ENCODE results near the gene MSH4.

GRCh38 chr1:75811211-75811981 is 14.7 kb downstream of the MSH4 start:
- no peak for TF ChIP-seq CTCF (conservative IDR thresholded peaks at IDR 0.05; ENCODE audit: low read depth, low read length)
- no peak for TF ChIP-seq EZH2 (IDR thresholded peaks at IDR 0.05; ENCODE audit: borderline replicate concordance, low read depth, low read length, poor library complexity, severe bottlenecking)
